Ishikawa (cell line): ENCODE results near the gene CHCHD3.

Experiments
- CEBPB ChIP-seq: IDR thresholded peaks from 2 replicates; pipeline ENCODE4 v1.6.1; 2012
- CREB1 ChIP-seq: IDR thresholded peaks from 2 replicates; pipeline ENCODE4 v1.6.1; 2012; ENCODE audit warnings: low read depth
- EGR1 ChIP-seq: IDR thresholded peaks from 2 replicates; pipeline ENCODE4 v1.6.1; 2012
- EP300 ChIP-seq: IDR thresholded peaks from 2 replicates; pipeline ENCODE4 v1.6.1; 2012; ENCODE audit warnings: borderline replicate concordance
- FOXM1 ChIP-seq: IDR thresholded peaks from 2 replicates; pipeline ENCODE4 v1.6.1; 2012; ENCODE audit warnings: low read depth, borderline replicate concordance
- NFIC ChIP-seq: IDR thresholded peaks from 2 replicates; pipeline ENCODE4 v1.6.1; 2012
- RAD21 ChIP-seq: IDR thresholded peaks from 2 replicates; pipeline ENCODE4 v1.6.1; 2012; ENCODE audit warnings: low read depth
- TAF1 ChIP-seq: IDR thresholded peaks from 2 replicates; pipeline ENCODE4 v1.6.1; 2012; ENCODE audit warnings: low read depth, mild to moderate bottlenecking
- TCF12 ChIP-seq: IDR thresholded peaks from 2 replicates; pipeline ENCODE4 v1.6.1; 2012; ENCODE audit warnings: low read depth
- TEAD4 ChIP-seq: IDR thresholded peaks from 2 replicates; pipeline ENCODE4 v1.6.1; 2012
- YY1 ChIP-seq: IDR thresholded peaks from 2 replicates; pipeline ENCODE4 v1.6.1; 2012; ENCODE audit warnings: low read depth
- ZBTB7A ChIP-seq: IDR thresholded peaks from 2 replicates; pipeline ENCODE4 v1.6.1; 2012; ENCODE audit warnings: low read depth
- TF ChIP-seq, protein P1 (sequence below): IDR thresholded peaks from 2 replicates; pipeline ENCODE4 v1.6.1; 2012
- TF ChIP-seq, protein P2 (sequence below): IDR thresholded peaks from 2 replicates; pipeline ENCODE4 v1.6.1; 2012
- TF ChIP-seq, protein P3 (sequence below): IDR thresholded peaks from 2 replicates; pipeline ENCODE4 v1.6.1; 2012; ENCODE audit warnings: low read depth, mild to moderate bottlenecking

The CHCHD3 gene

GRCh38 chr7:132819648-132820047 lies 262.2 kb downstream of the CHCHD3 start:
- no peak for TF ChIP-seq RAD21
- TF ChIP-seq EP300: no peak
- TF ChIP-seq YY1: no peak
- TF ChIP-seq CEBPB: no peak
- TF ChIP-seq, protein P1, sequence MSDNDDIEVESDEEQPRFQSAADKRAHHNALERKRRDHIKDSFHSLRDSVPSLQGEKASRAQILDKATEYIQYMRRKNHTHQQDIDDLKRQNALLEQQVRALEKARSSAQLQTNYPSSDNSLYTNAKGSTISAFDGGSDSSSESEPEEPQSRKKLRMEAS: no peak
- no peak for TF ChIP-seq NFIC
- no peak for TF ChIP-seq TCF12
- no peak for TF ChIP-seq TAF1
- TF ChIP-seq CREB1: no peak
- no peak for TF ChIP-seq FOXM1
- TF ChIP-seq, protein P2, sequence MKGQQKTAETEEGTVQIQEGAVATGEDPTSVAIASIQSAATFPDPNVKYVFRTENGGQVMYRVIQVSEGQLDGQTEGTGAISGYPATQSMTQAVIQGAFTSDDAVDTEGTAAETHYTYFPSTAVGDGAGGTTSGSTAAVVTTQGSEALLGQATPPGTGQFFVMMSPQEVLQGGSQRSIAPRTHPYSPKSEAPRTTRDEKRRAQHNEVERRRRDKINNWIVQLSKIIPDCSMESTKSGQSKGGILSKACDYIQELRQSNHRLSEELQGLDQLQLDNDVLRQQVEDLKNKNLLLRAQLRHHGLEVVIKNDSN: no peak
- no peak for TF ChIP-seq ZBTB7A
- TF ChIP-seq, protein P3, sequence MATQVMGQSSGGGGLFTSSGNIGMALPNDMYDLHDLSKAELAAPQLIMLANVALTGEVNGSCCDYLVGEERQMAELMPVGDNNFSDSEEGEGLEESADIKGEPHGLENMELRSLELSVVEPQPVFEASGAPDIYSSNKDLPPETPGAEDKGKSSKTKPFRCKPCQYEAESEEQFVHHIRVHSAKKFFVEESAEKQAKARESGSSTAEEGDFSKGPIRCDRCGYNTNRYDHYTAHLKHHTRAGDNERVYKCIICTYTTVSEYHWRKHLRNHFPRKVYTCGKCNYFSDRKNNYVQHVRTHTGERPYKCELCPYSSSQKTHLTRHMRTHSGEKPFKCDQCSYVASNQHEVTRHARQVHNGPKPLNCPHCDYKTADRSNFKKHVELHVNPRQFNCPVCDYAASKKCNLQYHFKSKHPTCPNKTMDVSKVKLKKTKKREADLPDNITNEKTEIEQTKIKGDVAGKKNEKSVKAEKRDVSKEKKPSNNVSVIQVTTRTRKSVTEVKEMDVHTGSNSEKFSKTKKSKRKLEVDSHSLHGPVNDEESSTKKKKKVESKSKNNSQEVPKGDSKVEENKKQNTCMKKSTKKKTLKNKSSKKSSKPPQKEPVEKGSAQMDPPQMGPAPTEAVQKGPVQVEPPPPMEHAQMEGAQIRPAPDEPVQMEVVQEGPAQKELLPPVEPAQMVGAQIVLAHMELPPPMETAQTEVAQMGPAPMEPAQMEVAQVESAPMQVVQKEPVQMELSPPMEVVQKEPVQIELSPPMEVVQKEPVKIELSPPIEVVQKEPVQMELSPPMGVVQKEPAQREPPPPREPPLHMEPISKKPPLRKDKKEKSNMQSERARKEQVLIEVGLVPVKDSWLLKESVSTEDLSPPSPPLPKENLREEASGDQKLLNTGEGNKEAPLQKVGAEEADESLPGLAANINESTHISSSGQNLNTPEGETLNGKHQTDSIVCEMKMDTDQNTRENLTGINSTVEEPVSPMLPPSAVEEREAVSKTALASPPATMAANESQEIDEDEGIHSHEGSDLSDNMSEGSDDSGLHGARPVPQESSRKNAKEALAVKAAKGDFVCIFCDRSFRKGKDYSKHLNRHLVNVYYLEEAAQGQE: no peak

DNA sequence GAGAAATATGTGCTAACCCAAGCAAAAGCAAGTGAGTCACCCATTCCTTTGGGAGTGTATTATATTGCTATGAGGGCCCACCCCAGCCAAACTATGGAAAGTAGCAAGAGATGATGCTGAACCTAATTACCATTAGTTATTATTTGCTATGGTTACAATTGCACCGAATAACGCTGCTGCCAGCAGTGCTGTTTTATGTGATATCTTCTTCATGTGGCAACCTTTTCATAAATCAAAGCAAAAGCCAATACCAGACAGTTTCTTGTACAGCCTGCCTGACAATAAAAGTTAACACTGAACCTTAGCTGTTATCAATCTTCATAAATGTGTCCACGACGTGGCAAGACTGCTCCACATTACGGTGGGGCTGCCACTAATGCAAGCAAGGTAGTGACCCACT lies 263.9 kb downstream of the CHCHD3 start:
- TF ChIP-seq EP300 (no peak), TEAD4 (no peak), YY1 (no peak), FOXM1 (no peak), CEBPB (no peak), RAD21 (no peak)
- TF ChIP-seq, protein P1: no peak
- TF ChIP-seq, protein P2: no peak
- TF ChIP-seq, protein P3: no peak

GRCh38 chr7:132815696-132816311 lies 266.1 kb downstream of the CHCHD3 start:
- TF ChIP-seq ZBTB7A (no peak), CEBPB (no peak), TCF12 (no peak), TAF1 (no peak), YY1 (no peak), TEAD4 (peak; percentile 61), CREB1 (no peak), NFIC (peak; percentile 66)
- TF ChIP-seq, protein P1: no peak
- TF ChIP-seq, protein P3: no peak

- TF ChIP-seq NFIC (no peak), EP300 (no peak)
These were observed 266.8 kb downstream of the CHCHD3 start for GRCh38 chr7:132815130-132815529.

DNA sequence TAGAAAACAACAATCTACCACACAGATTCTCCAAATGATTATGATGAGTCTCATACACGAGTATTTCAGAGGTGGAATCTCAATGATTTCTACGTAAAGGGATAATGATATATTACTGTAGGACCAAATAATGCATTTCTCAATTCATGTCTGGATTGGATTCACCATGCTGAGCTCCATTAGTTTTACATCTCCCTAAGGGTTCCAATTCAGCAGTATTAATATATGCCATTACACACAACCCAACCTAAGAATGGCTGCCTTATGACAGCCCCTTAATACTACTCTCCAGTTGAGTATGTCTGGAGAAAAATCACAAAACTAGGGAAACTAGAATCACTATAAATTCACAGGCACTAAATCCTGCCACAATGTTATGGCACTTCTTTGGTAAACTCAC lies 271.3 kb downstream of the CHCHD3 start:
- TF ChIP-seq, protein P2: no peak
- TF ChIP-seq CEBPB (no peak), YY1 (no peak), TCF12 (no peak), FOXM1 (no peak), CREB1 (no peak), EGR1 (no peak), TEAD4 (no peak), ZBTB7A (no peak), NFIC (no peak), EP300 (no peak), RAD21 (no peak), TAF1 (no peak)
- TF ChIP-seq, protein P1: no peak
- TF ChIP-seq, protein P3: no peak
